ENCODE data around the gene PRC1.

The PRC1 gene

GRCh38 chr15:90988296-90988695, 6.0 kb downstream of the PRC1 start:
- DNase-seq, result no peak

- no peak for DNase-seq
Measured at GRCh38 chr15:90987561-90988141, 6.7 kb downstream of the PRC1 start.

- DNase-seq, result no peak
Measured at GRCh38 chr15:90986790-90987507, 7.4 kb downstream of the PRC1 start.

GRCh38 chr15:90982135-90982534, 12.2 kb downstream of the PRC1 start:
- peak; percentile 2 for DNase-seq

GRCh38 chr15:90981681-90982080, 12.7 kb downstream of the PRC1 start:
- no peak for DNase-seq

- no peak for DNase-seq
Measured at GRCh38 chr15:90979582-90979981, 14.8 kb downstream of the PRC1 start.

- no peak for DNase-seq
Measured at GRCh38 chr15:90974216-90974615, 20.1 kb downstream of the PRC1 start.

- DNase-seq, result no peak
Measured at GRCh38 chr15:90972133-90972532, 22.2 kb downstream of the PRC1 start.

- no peak for DNase-seq
Measured at GRCh38 chr15:90970274-90970673, 24.1 kb downstream of the PRC1 start.

- DNase-seq, result no peak
Measured at GRCh38 chr15:90968434-90968833, 25.9 kb downstream of the PRC1 start.

GRCh38 chr15:90967206-90967605, 27.1 kb downstream of the PRC1 start:
- no peak for DNase-seq

GRCh38 chr15:90966262-90966661, 28.1 kb downstream of the PRC1 start:
- DNase-seq, result no peak

GRCh38 chr15:90962021-90962420, 32.3 kb downstream of the PRC1 start:
- no peak for DNase-seq

- no peak for DNase-seq
Measured at GRCh38 chr15:90960298-90961091, 33.8 kb downstream of the PRC1 start.

GRCh38 chr15:90959894-90960293, 34.4 kb downstream of the PRC1 start:
- no peak for DNase-seq

GRCh38 chr15:90959028-90959595, 35.2 kb downstream of the PRC1 start:
- no peak for DNase-seq

GRCh38 chr15:90957791-90958190, 36.5 kb downstream of the PRC1 start:
- no peak for DNase-seq

- DNase-seq, result no peak
Measured at GRCh38 chr15:90957031-90957790, 37.1 kb downstream of the PRC1 start.

GRCh38 chr15:90956274-90957030, 37.9 kb downstream of the PRC1 start:
- DNase-seq, result no peak

GRCh38 chr15:90955624-90956273, 38.6 kb downstream of the PRC1 start:
- DNase-seq, result no peak

Data from SIG-M5 (cell line).